ENCODE data around the gene AQP12B.

- TF ChIP-seq CTCF (IDR thresholded peaks at IDR 0.05), result no peak
- no peak for TF ChIP-seq POLR2A (IDR thresholded peaks at IDR 0.05)
Observed at GRCh38 chr2:240647503-240648154, 35.1 kb downstream of the AQP12B start.

Measured in right lobe of liver (tissue), 4 donors.